SU-DHL-6 (cell line): ENCODE data around the gene INAVA.

Experiments
- EZH2phosphoT487 ChIP-seq: fragments of 200-600 bp; sonication (generic), shearing (Covaris generic); conservative IDR thresholded peaks from 2 replicates; pipeline ENCODE4 v1.6.1; 2018; ENCODE audit warnings: mild to moderate bottlenecking, antibody characterized with exemption, low read length, moderate library complexity, mixed read lengths
- TF ChIP-seq, protein P1 (sequence below): fragments of 200-600 bp; sonication (generic); IDR thresholded peaks from one replicate; pipeline ENCODE4 v1.5.1; 2017; ENCODE audit warnings: antibody characterized with exemption, mild to moderate bottlenecking, low read length, moderate library complexity; ENCODE audit not compliant: insufficient read depth, poor library complexity, severe bottlenecking

DNA sequence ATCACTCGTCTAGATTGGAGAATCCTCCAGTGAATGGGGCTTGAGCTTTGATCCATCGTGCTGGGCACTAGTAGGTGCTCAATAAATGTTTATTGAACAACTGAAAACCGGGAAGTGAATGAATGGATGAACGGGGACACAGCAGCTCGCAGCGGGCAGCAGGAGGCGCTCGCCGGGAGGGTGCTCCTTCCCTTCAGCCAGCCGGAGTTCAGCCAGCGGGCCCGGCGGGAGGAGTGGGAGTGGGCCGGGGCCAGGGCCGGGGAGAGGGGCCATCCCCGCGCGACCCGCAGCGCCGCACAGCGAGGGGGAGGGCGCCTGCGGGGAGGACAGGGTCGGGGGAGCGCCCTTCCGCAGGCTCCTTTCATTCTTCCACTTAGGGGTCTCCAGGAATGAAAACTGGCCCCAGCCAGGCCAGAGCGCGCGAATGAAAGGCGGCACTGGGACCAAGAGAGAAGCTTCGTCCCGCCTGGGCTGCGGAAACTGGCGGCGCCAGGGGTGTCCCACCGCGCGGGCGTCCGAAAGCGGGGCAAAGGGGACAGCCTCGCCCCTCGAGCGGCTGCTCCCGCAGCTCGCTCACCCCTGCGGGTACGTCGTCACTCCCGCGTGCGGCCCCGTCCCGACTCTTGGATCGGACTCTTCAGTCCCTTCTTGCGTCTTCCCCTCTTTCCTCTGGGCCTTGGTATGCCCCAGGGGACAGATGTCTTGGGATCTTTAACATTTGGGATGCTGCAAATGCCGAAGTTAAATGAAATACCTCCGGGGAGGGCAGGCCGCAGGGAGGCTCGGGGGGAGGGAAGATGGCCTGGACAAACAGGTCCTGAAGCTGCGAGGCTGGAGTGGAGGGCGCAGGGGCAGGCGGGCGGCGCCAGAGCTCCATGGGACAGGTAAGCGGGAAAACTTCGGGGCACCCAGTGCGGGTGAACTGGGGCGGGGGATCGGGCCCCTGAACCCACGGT, 3.6 kb upstream of the INAVA start:
- TF ChIP-seq, protein P1, sequence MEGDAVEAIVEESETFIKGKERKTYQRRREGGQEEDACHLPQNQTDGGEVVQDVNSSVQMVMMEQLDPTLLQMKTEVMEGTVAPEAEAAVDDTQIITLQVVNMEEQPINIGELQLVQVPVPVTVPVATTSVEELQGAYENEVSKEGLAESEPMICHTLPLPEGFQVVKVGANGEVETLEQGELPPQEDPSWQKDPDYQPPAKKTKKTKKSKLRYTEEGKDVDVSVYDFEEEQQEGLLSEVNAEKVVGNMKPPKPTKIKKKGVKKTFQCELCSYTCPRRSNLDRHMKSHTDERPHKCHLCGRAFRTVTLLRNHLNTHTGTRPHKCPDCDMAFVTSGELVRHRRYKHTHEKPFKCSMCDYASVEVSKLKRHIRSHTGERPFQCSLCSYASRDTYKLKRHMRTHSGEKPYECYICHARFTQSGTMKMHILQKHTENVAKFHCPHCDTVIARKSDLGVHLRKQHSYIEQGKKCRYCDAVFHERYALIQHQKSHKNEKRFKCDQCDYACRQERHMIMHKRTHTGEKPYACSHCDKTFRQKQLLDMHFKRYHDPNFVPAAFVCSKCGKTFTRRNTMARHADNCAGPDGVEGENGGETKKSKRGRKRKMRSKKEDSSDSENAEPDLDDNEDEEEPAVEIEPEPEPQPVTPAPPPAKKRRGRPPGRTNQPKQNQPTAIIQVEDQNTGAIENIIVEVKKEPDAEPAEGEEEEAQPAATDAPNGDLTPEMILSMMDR = peak; percentile 36
- no peak for TF ChIP-seq EZH2phosphoT487
